CD14-positive monocyte (primary cell): ENCODE data around the gene BBOF1. TPM values are rescaled to one million over a fixed set of nuclear protein-coding genes. Genes with fewer than 3 reads are reported as not detected.

ENCODE experiments used
- DNase-seq, 3 donors: peaks; one replicate each; pipeline ENCODE4 v3.0.0-alpha.2; 2011 to 2022
- H2AFZ ChIP-seq: 2 replicates; pipeline ENCODE4 v1.6.0; 2012; ENCODE audit warnings: mild to moderate bottlenecking, low read depth, low read length, inconsistent platforms; ENCODE audit not compliant: insufficient read depth, poor library complexity, severe bottlenecking
- H3K27ac ChIP-seq, 2 donors: 1 replicate in 1 of 2; 2 replicates in 1 of 2; pipeline ENCODE4 v1.5.1; 2012 to 2013; ENCODE audit warnings: low read length in 2 of 2, control low read depth in 1 of 2, inconsistent platforms in 1 of 2, low read depth in 1 of 2, mild to moderate bottlenecking in 1 of 2
- H3K27me3 ChIP-seq, 2 donors: one replicate each; pipeline versions ENCODE4 v1.6.0 to v1.6.1; 2011 to 2013; ENCODE audit warnings: low read length in 2 of 2; ENCODE audit not compliant: control insufficient read depth in 2 of 2, insufficient read depth in 2 of 2
- H3K36me3 ChIP-seq, 2 donors: replicated peaks in 1 of 2; 1 replicate in 1 of 2; 2 replicates in 1 of 2; pipeline versions ENCODE4 v1.5.1 to v1.6.1; 2012 to 2013; ENCODE audit warnings: low read length in 2 of 2, control low read depth in 1 of 2, inconsistent platforms in 1 of 2, mild to moderate bottlenecking in 1 of 2; ENCODE audit not compliant: insufficient read depth in 2 of 2, control insufficient read depth in 1 of 2
- H3K4me1 ChIP-seq, 2 donors: 1 replicate in 1 of 2; 2 replicates in 1 of 2; pipeline versions ENCODE4 v1.5.1 to v1.6.1; 2012 to 2013; ENCODE audit warnings: low read length in 2 of 2, control low read depth in 1 of 2, inconsistent platforms in 1 of 2, mild to moderate bottlenecking in 1 of 2, moderate library complexity in 1 of 2; ENCODE audit not compliant: insufficient read depth in 2 of 2, control insufficient read depth in 1 of 2
- H3K4me2 ChIP-seq: replicated peaks from 2 replicates; pipeline ENCODE3; 2012; ENCODE audit warnings: low read length, moderate library complexity, mild to moderate bottlenecking; ENCODE audit not compliant: poor library complexity, severe bottlenecking; ENCODE audit errors: extremely low read depth
- H3K4me3 ChIP-seq, 3 experiments: fragments of 200-600 bp in 1 of 3; sonication (generic) in 1 of 3; replicated peaks in 1 of 3; 1 replicate in 2 of 3; 2 replicates in 1 of 3; pipeline ENCODE4 v1.5.1; 2011 to 2013; ENCODE audit warnings: low read length in 3 of 3, mild to moderate bottlenecking in 3 of 3, control low read depth in 2 of 3, low read depth in 2 of 3, inconsistent platforms in 1 of 3, moderate library complexity in 1 of 3
- H3K79me2 ChIP-seq: 2 replicates; pipeline ENCODE4 v1.6.0; 2012; ENCODE audit warnings: mild to moderate bottlenecking, control low read depth, inconsistent platforms, low read length, moderate library complexity; ENCODE audit not compliant: insufficient read depth
- H3K9ac ChIP-seq: 2 replicates; pipeline ENCODE4 v1.6.0; 2017; ENCODE audit warnings: low read length, mild to moderate bottlenecking; ENCODE audit not compliant: insufficient read depth, poor library complexity, severe bottlenecking
- H3K9me3 ChIP-seq, 2 donors: replicated peaks in 1 of 2; 1 replicate in 1 of 2; 2 replicates in 1 of 2; pipeline versions ENCODE4 v1.5.1 to v1.6.1; 2012 to 2013; ENCODE audit warnings: low read length in 2 of 2, control low read depth in 1 of 2; ENCODE audit not compliant: control insufficient read depth in 1 of 2, insufficient read depth in 1 of 2
- H4K20me1 ChIP-seq: 2 replicates; pipeline ENCODE4 v1.6.0; 2012; ENCODE audit warnings: mild to moderate bottlenecking, low read length, control low read depth, moderate library complexity; ENCODE audit not compliant: insufficient read depth
- H3K27ac Mint-ChIP-seq, 7 donors: one replicate each; pipeline ENCODE4 v1.8.0; 2020; ENCODE audit warnings: mild to moderate bottlenecking in 7 of 7, mixed read lengths in 7 of 7, moderate library complexity in 6 of 7, inconsistent platforms in 2 of 7
- H3K27me3 Mint-ChIP-seq, 3 donors: one replicate each; pipeline ENCODE4 v1.8.0; 2021 to 2022; ENCODE audit warnings: low read depth in 3 of 3, mild to moderate bottlenecking in 3 of 3, mixed read lengths in 3 of 3, moderate library complexity in 3 of 3, inconsistent platforms in 1 of 3
- H3K36me3 Mint-ChIP-seq, 2 donors: one replicate each; pipeline ENCODE4 v1.8.0; 2020; ENCODE audit warnings: mixed read lengths in 2 of 2, inconsistent platforms in 1 of 2, mild to moderate bottlenecking in 1 of 2
- H3K4me1 Mint-ChIP-seq: one replicate; pipeline ENCODE4 v1.8.0; 2020; ENCODE audit warnings: mild to moderate bottlenecking, mixed read lengths
- H3K4me3 Mint-ChIP-seq, 2 donors: one replicate each; pipeline ENCODE4 v1.8.0; 2020; ENCODE audit warnings: mild to moderate bottlenecking in 2 of 2, mixed read lengths in 2 of 2, moderate library complexity in 1 of 2
- H3K9me3 Mint-ChIP-seq, 7 donors: one replicate each; pipeline ENCODE4 v1.8.0; 2020 to 2022; ENCODE audit warnings: mixed read lengths in 7 of 7, mild to moderate bottlenecking in 6 of 7, moderate library complexity in 6 of 7, inconsistent platforms in 2 of 7
- WGBS: methylation state at CpG from one replicate; pipeline ENCODE4 v1.1.5; 2013; ENCODE audit warnings: missing lambda C conversion rate; ENCODE audit not compliant: insufficient coverage; 5-methylcytosine and 5-hydroxymethylcytosine counted together
- intact Hi-C, 2 donors: fragments of 100-400 bp; cut with micrococcal nuclease; formaldehyde crosslinking; loops; one replicate each; pipeline versions ENCODE4 v1.15.0 to v1.15.1; 2023
- polyA plus RNA-seq, 3 donors: library from polyadenylated mRNA; depleted of rRNA in 1 of 3; unstranded in 2 of 3; stranded (reverse) in 1 of 3; fragments of 300-500 nt in 2 of 3; fragments of >200 nt in 1 of 3; fragmentation: Illumina TruSeq in 2 of 3; gene quantifications; 1 replicate in 2 of 3; 2 replicates in 1 of 3; pipeline ENCODE4 v1.2.3, GENCODE V29; 2012 to 2021
- TF ChIP-seq, protein P1 (sequence below): fragments of 200-600 bp; IDR thresholded peaks from one replicate; pipeline ENCODE4 v1.8.0; 2022; ENCODE audit warnings: antibody characterized with exemption, mild to moderate bottlenecking

BBOF1 gene
- polyA plus RNA-seq, 3 donors: 0.01 to 0.94 TPM; not detected in 1

DNA sequence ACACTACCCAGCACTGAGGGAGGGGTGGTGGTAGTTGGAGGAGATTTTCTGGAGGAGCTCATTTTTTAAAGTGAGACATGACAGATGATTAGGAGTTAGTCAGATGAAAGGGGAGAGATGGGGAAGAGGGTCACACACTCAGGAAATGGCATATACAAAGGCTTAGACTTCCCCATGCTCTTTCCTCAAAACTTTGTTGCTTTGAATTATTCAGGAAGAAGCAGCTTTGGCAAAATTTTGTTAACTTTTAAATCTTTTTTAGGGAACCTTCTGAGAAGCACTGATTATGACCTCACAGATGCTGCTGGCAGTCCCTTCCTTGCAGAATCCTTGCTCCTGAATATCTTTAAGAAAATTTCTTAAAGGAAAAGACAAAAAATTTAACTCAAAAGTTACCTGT, 45.3 kb downstream of the BBOF1 start:
- Histone ChIP-seq H3K4me1 (no peaks in the 10 kb centered on the region), H3K27me3 (no peaks in the 10 kb centered on the region), H3K27ac (no peak overlapping the region), H4K20me1 (no peaks in the 10 kb centered on the region), H3K4me2 (no peak overlapping the region), H2AFZ (no peak overlapping the region), H3K9ac (no peak overlapping the region), H3K79me2 (no peaks in the 10 kb centered on the region), H3K4me3 (no peak overlapping the region), H3K9me3 (no peaks in the 10 kb centered on the region), H3K36me3 (peaks cover 24 to 64% of the 10 kb centered on the region in 2 donors)
- peaks cover 46 to 81% of the 10 kb centered on the region in 2 donors for H3K36me3 Mint-ChIP-seq
- DNase-seq: no peak
- H3K27ac Mint-ChIP-seq: no peak overlapping the region
- H3K27me3 Mint-ChIP-seq: peaks cover 0 to 2% (median 0%) of the 10 kb centered on the region in 3 donors
- H3K4me3 Mint-ChIP-seq: no peak overlapping the region
- no peaks in the 10 kb centered on the region for H3K9me3 Mint-ChIP-seq
- TF ChIP-seq, protein P1, sequence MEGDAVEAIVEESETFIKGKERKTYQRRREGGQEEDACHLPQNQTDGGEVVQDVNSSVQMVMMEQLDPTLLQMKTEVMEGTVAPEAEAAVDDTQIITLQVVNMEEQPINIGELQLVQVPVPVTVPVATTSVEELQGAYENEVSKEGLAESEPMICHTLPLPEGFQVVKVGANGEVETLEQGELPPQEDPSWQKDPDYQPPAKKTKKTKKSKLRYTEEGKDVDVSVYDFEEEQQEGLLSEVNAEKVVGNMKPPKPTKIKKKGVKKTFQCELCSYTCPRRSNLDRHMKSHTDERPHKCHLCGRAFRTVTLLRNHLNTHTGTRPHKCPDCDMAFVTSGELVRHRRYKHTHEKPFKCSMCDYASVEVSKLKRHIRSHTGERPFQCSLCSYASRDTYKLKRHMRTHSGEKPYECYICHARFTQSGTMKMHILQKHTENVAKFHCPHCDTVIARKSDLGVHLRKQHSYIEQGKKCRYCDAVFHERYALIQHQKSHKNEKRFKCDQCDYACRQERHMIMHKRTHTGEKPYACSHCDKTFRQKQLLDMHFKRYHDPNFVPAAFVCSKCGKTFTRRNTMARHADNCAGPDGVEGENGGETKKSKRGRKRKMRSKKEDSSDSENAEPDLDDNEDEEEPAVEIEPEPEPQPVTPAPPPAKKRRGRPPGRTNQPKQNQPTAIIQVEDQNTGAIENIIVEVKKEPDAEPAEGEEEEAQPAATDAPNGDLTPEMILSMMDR: no peak
- intact Hi-C loops: no loop called here
- H3K4me1 Mint-ChIP-seq: peaks cover 7% of the 10 kb centered on the region

DNA sequence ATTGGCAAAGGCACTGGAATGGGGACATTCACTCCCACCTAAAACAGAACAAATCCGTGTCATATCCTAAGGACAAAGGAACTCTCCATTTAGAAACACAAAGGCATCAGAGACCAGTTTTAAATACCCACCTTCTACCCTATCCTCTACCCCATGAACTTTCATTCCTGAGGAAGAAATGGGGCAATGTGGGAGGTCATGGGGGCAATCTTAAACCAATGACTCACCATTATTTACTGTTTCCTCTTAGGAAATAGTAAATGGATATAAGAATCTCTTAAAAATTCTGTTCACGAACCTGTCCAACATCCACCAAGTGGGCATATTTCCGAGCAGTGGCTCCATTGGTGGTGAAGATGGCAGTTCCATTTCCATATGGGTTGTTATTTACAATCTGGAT, 45.7 kb downstream of the BBOF1 start:
- Mint-ChIP-seq H3K9me3 (no peaks in the 10 kb centered on the region), H3K4me1 (peaks cover 7% of the 10 kb centered on the region), H3K27ac (no peak overlapping the region), H3K36me3 (peaks cover 43 to 78% of the 10 kb centered on the region in 2 donors), H3K4me3 (no peak overlapping the region), H3K27me3 (peaks cover 0 to 2% (median 0%) of the 10 kb centered on the region in 3 donors)
- no peak for DNase-seq
- Histone ChIP-seq H3K9me3 (no peaks in the 10 kb centered on the region), H3K4me1 (no peaks in the 10 kb centered on the region), H3K79me2 (no peaks in the 10 kb centered on the region), H3K27me3 (no peaks in the 10 kb centered on the region), H3K36me3 (peaks cover 22 to 61% of the 10 kb centered on the region in 2 donors), H3K4me3 (no peak overlapping the region), H2AFZ (no peak overlapping the region), H4K20me1 (no peaks in the 10 kb centered on the region), H3K9ac (no peak overlapping the region), H3K4me2 (no peak overlapping the region), H3K27ac (no peak overlapping the region)
- TF ChIP-seq, protein P1: no peak
- intact Hi-C loops: no loop called here
- no CpG with 5 or more reads among the region's 3 CpGs for whole genome bisulfite sequencing
